Karpas-422 (cell line): Measurements from ENCODE around the gene CAGE1. TPM values are rescaled to one million over a fixed set of nuclear protein-coding genes. Genes with fewer than 3 reads are reported as not detected.

ENCODE experiments used
- DNase-seq: peaks from one replicate; pipeline ENCODE4 v3.0.0-alpha.2; 2015
- H2AFZ ChIP-seq: fragments of 200-600 bp; sonication (generic); 2 replicates; pipeline ENCODE4 v1.6.1; 2014; ENCODE audit warnings: antibody characterized with exemption, low read length, mixed read lengths
- H3K27ac ChIP-seq: fragments of 200-600 bp; sonication (generic); 2 replicates; pipeline ENCODE4 v1.5.1; 2014; ENCODE audit warnings: mild to moderate bottlenecking, low read length, moderate library complexity
- H3K27me3 ChIP-seq: fragments of 200-600 bp; sonication (generic); 2 replicates; pipeline ENCODE4 v1.6.1; 2014; ENCODE audit warnings: low read length, mixed read lengths
- H3K36me3 ChIP-seq: fragments of 200-600 bp; sonication (generic); 2 replicates; pipeline ENCODE4 v1.6.1; 2014; ENCODE audit warnings: low read length, mixed read lengths; ENCODE audit not compliant: insufficient read depth
- H3K4me1 ChIP-seq: fragments of 200-600 bp; sonication (generic); 2 replicates; pipeline ENCODE4 v1.6.1; 2014; ENCODE audit warnings: mild to moderate bottlenecking, low read length, mixed read lengths
- H3K4me2 ChIP-seq: fragments of 200-600 bp; sonication (generic); 2 replicates; pipeline ENCODE4 v1.6.1; 2014; ENCODE audit warnings: low read length, low read depth, mild to moderate bottlenecking; ENCODE audit not compliant: poor library complexity, severe bottlenecking
- H3K4me3 ChIP-seq: fragments of 200-600 bp; sonication (generic); 2 replicates; pipeline ENCODE4 v1.5.1; 2014; ENCODE audit warnings: mild to moderate bottlenecking, antibody characterized with exemption, low read length, mixed read lengths
- H3K79me2 ChIP-seq: fragments of 200-600 bp; sonication (generic); 2 replicates; pipeline ENCODE4 v1.6.1; 2014; ENCODE audit warnings: mild to moderate bottlenecking, low read length, mixed read lengths
- H3K9ac ChIP-seq: fragments of 200-600 bp; sonication (generic); 2 replicates; pipeline ENCODE4 v1.6.0; 2014; ENCODE audit warnings: low read length
- H3K9me2 ChIP-seq: fragments of 200-600 bp; sonication (generic), shearing (Covaris generic); replicated peaks from 2 replicates; pipeline ENCODE4 v1.6.0; 2014; ENCODE audit warnings: mild to moderate bottlenecking, low read length, moderate library complexity; ENCODE audit not compliant: insufficient read depth
- H3K9me3 ChIP-seq: fragments of 300-700, 200-600 bp; sonication (generic); 2 replicates; pipeline ENCODE4 v1.6.1; 2014; ENCODE audit warnings: low read length, mixed read lengths
- H4K20me1 ChIP-seq: fragments of 200-600 bp; sonication (generic); 2 replicates; pipeline ENCODE4 v1.6.1; 2014; ENCODE audit warnings: mild to moderate bottlenecking, antibody characterized with exemption, low read length, low read depth; ENCODE audit not compliant: insufficient read depth
- total RNA-seq: library from RNA; depleted of rRNA; stranded (reverse); fragments of >200 nt; shearing (Covaris generic); gene quantifications from 2 replicates; pipeline ENCODE4 v1.2.3, GENCODE V29; 2014; ENCODE audit warnings: low replicate concordance; rRNA removed

CAGE1 gene
- total RNA-seq, 1 experiment from 2014 or later: not detected

DNA sequence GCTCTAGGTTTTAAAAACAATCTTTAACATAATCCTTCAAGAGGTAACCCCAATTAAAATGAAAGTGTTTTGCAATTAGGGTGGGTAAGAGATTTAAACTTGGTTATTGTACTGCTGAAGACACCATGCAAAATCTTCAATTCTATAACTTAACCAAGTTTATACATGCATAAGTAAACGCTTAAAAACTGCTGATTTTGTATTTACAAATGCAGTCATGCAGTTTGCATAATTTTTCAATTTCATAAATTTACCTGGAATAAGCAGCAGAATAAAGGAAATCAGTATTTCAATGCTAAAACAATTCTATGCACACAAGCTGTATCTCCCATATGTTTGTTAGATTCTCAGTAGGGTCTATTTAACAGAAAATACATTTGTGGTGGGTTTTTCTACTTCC lies 99.5 kb downstream of the CAGE1 start:
- 0 out of 2 replicates have a peak, but pooled peaks cover 6% of the 10 kb centered on the region for H4K20me1 ChIP-seq

DNA sequence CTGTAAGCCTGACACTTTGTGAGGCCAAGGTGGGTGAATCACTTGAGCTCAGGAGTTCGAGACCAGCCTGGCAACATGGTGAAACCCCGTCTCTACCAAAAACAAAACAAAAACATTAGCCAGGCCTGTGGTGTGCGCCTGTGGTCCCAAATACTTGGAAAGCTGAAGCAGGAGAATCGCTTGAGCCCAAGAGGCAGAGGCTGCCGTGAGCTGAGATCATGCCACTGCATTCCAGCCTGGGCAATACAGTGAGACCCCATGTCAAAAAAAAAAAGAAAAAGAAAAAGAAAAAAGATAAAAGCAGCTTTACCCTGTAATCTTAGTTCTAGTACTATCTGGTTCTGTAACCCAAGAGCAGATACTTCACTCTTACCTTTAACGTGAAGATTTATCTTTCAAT lies 104.1 kb downstream of the CAGE1 start:
- H3K79me2 ChIP-seq: no peaks in the 10 kb centered on the region
- no peak overlapping the region for H3K27ac ChIP-seq
- no peak overlapping the region for H3K4me2 ChIP-seq
- H3K27me3 ChIP-seq: no peaks in the 10 kb centered on the region
- no peak for DNase-seq
- H3K9me3 ChIP-seq: no peaks in the 10 kb centered on the region
- no peak overlapping the region for H3K4me3 ChIP-seq
- H3K9me2 ChIP-seq: no peaks in the 10 kb centered on the region
- H3K4me1 ChIP-seq: no peaks in the 10 kb centered on the region
- 0 out of 2 replicates have a peak, but pooled peaks cover 6% of the 10 kb centered on the region for H4K20me1 ChIP-seq
- peaks cover 42% of the 10 kb centered on the region; the same call in 1 of the 2 replicates for H3K36me3 ChIP-seq
- H2AFZ ChIP-seq: no peak overlapping the region
- H3K9ac ChIP-seq: no peak overlapping the region

More for the DNA sequence above, 99.5 kb downstream of the CAGE1 start:
- Histone ChIP-seq H3K79me2 (peaks cover 3% of the 10 kb centered on the region), H3K4me1 (no peaks in the 10 kb centered on the region), H2AFZ (no peak overlapping the region), H3K27me3 (no peaks in the 10 kb centered on the region), H3K4me3 (no peak overlapping the region), H3K4me2 (no peak overlapping the region), H3K36me3 (peaks cover 60% of the 10 kb centered on the region; the same call in 1 of the 2 replicates), H3K27ac (no peak overlapping the region), H3K9me3 (no peaks in the 10 kb centered on the region), H3K9ac (no peak overlapping the region), H3K9me2 (no peaks in the 10 kb centered on the region)
- DNase-seq: no peak

GRCh38 chr6:7283676-7284075 lies 105.9 kb downstream of the CAGE1 start:
- Histone ChIP-seq H3K9me2 (no peaks in the 10 kb centered on the region), H3K36me3 (peaks cover 25% of the 10 kb centered on the region; the same call in 1 of the 2 replicates), H3K27ac (no peak overlapping the region), H3K4me2 (no peak overlapping the region), H3K4me3 (no peak overlapping the region), H3K79me2 (no peaks in the 10 kb centered on the region), H2AFZ (no peak overlapping the region), H3K27me3 (no peaks in the 10 kb centered on the region), H4K20me1 (0 out of 2 replicates have a peak, but pooled peaks cover 3% of the 10 kb centered on the region), H3K4me1 (peaks cover 2% of the 10 kb centered on the region), H3K9ac (no peak overlapping the region), H3K9me3 (no peaks in the 10 kb centered on the region)
- DNase-seq: no peak

GRCh38 chr6:7282097-7282906 lies 107.2 kb downstream of the CAGE1 start:
- DNase-seq: no peak
- Histone ChIP-seq H3K4me3 (no peak overlapping the region), H3K27me3 (no peaks in the 10 kb centered on the region), H3K79me2 (no peaks in the 10 kb centered on the region), H3K36me3 (peaks cover 11% of the 10 kb centered on the region; the same call in 1 of the 2 replicates), H3K9me2 (no peaks in the 10 kb centered on the region), H3K9ac (no peak overlapping the region), H3K4me1 (peaks cover 14% of the 10 kb centered on the region), H3K9me3 (no peaks in the 10 kb centered on the region), H2AFZ (no peak overlapping the region), H3K27ac (no peak overlapping the region), H4K20me1 (no peaks in the 10 kb centered on the region), H3K4me2 (no peak overlapping the region)

Other genes with a start within 250 kb of the CAGE1 start
- 43.6 and 83.2 TPM in 2 replicates for gene SSR1, start 76.5 kb downstream of the CAGE1 start, total RNA-seq
- gene RIOK1, start 66 bp upstream of the CAGE1 start, total RNA-seq: 36.8 and 57.0 TPM in 2 replicates
- 0.04 TPM in 1 of 2 replicates, not detected in the other for gene DSP, start 151.9 kb upstream of the CAGE1 start, total RNA-seq
- 8.3 and 13.7 TPM in 2 replicates for gene SNRNP48, start 200.5 kb upstream of the CAGE1 start, total RNA-seq